T-cell (primary cell): ENCODE results near the gene GATAD2A. TPM values are rescaled to one million over a fixed set of nuclear protein-coding genes. Genes with fewer than 3 reads are reported as not detected.
A peak's percentile ranks its signal among the peaks of the same experiment; 100 is the strongest.

Experiments
- ATAC-seq, 4 experiments: fragments of 200-7000 bp in 3 of 4; fragments of 150-1000 bp in 1 of 4; cut with Tn5 transposase; replicated peaks in 1 of 4; 1 replicate in 3 of 4; 2 replicates in 1 of 4; pipeline ENCODE4 v1.10.0; 2021; ENCODE audit warnings: moderate library complexity in 3 of 4, mild to moderate bottlenecking in 2 of 4, moderate number of reproducible peaks in 1 of 4
- CTCF ChIA-PET, 2 donors: fragments of 300-600 bp; sonication (Branson Sonifier 250); formaldehyde crosslinking; loops; one replicate each; lab custom pipeline; 2022; ENCODE audit warnings: antibody characterized with exemption in 2 of 2; lab: Charles Lee
- POLR2A ChIA-PET, 2 donors: fragments of 300-600 bp; sonication (Branson Sonifier 250); formaldehyde crosslinking; loops; one replicate each; lab custom pipeline; 2022; ENCODE audit warnings: antibody characterized with exemption in 2 of 2; lab: Charles Lee
- DNase-seq, 35 experiments: peaks; one replicate each; pipeline versions ENCODE4 v3.0.0 to v3.0.0-alpha.2; 2013 to 2023
- H3K27ac ChIP-seq: one replicate; pipeline ENCODE4 v1.5.1; 2013; ENCODE audit warnings: low read length
- H3K27me3 ChIP-seq, 2 experiments: replicated peaks in 1 of 2; 1 replicate in 1 of 2; 2 replicates in 1 of 2; pipeline versions ENCODE4 v1.6.1 to v1.7.0; 2013; ENCODE audit warnings: low read length in 1 of 2, mixed read lengths in 1 of 2; ENCODE audit not compliant: control insufficient read depth in 2 of 2, insufficient read depth in 2 of 2; ENCODE audit errors: extremely low read depth in 1 of 2
- H3K36me3 ChIP-seq, 2 donors: 1 replicate in 1 of 2; 2 replicates in 1 of 2; pipeline versions ENCODE4 v1.6.1 to v1.7.0; 2013; ENCODE audit warnings: low read length in 1 of 2; ENCODE audit not compliant: control insufficient read depth in 2 of 2, insufficient read depth in 1 of 2; ENCODE audit errors: extremely low read depth in 1 of 2
- H3K4me1 ChIP-seq, 2 experiments: 1 replicate in 1 of 2; 2 replicates in 1 of 2; pipeline versions ENCODE4 v1.6.1 to v1.7.0; 2013; ENCODE audit warnings: low read length in 2 of 2, mixed read lengths in 1 of 2; ENCODE audit not compliant: insufficient read depth in 2 of 2, control insufficient read depth in 1 of 2; ENCODE audit errors: extremely low read depth in 1 of 2
- H3K4me3 ChIP-seq, 2 donors: 1 replicate in 1 of 2; 2 replicates in 1 of 2; pipeline versions ENCODE4 v1.5.1 to v1.7.0; 2013; ENCODE audit warnings: mild to moderate bottlenecking in 2 of 2, low read length in 1 of 2, moderate library complexity in 1 of 2; ENCODE audit not compliant: control insufficient read depth in 1 of 2; ENCODE audit errors: extremely low read depth in 1 of 2
- H3K9me3 ChIP-seq: 2 replicates; pipeline ENCODE4 v1.7.0; 2013
- H3K27ac Mint-ChIP-seq, 2 donors: one replicate each; pipeline ENCODE4 v1.8.0; 2020 to 2021; ENCODE audit warnings: mild to moderate bottlenecking in 2 of 2, mixed read lengths in 2 of 2
- H3K27me3 Mint-ChIP-seq, 2 donors: one replicate each; pipeline ENCODE4 v1.8.0; 2021 to 2022; ENCODE audit warnings: mixed read lengths in 2 of 2
- H3K36me3 Mint-ChIP-seq: one replicate; pipeline ENCODE4 v1.8.0; 2021; ENCODE audit warnings: mixed read lengths
- H3K4me1 Mint-ChIP-seq, 3 donors: one replicate each; pipeline ENCODE4 v1.8.0; 2020 to 2022; ENCODE audit warnings: mixed read lengths in 3 of 3, mild to moderate bottlenecking in 1 of 3
- H3K4me3 Mint-ChIP-seq, 3 donors: one replicate each; pipeline ENCODE4 v1.8.0; 2020 to 2022; ENCODE audit warnings: mild to moderate bottlenecking in 3 of 3, mixed read lengths in 3 of 3, moderate library complexity in 3 of 3
- H3K9me3 Mint-ChIP-seq, 3 donors: one replicate each; pipeline ENCODE4 v1.8.0; 2020 to 2022; ENCODE audit warnings: mixed read lengths in 3 of 3
- WGBS: methylation state at CpG from one replicate; pipeline ENCODE4 v1.1.5; 2013; ENCODE audit warnings: missing lambda C conversion rate; ENCODE audit not compliant: insufficient coverage; 5-methylcytosine and 5-hydroxymethylcytosine counted together
- total RNA-seq, 35 experiments: library from RNA in 6 of 35; stranded (reverse) in 6 of 35; fragments of 120-200 nt in 1 of 35; gene quantifications; one replicate each; pipeline versions ENCODE4 v1.2.1 to v1.2.4 and lab custom pipeline; 2013 to 2026

Gene GATAD2A
- total RNA-seq, 5 donors from 2014 or later (not counting 1 experiment from before 2014, with no cell fraction given): 114 to 144 (median 133) TPM

- Histone ChIP-seq H3K27ac (peak overlapping the region; percentile 95), H3K4me1 (peaks cover 46 to 72% of the 10 kb centered on the region in 2 experiments), H3K9me3 (peaks cover 7% of the 10 kb centered on the region), H3K36me3 (peaks cover 7 to 41% of the 10 kb centered on the region in 2 donors), H3K27me3 (no peaks in the 10 kb centered on the region), H3K4me3 (no peak overlapping the region)
- POLR2A ChIA-PET: no interaction called here
- H3K27me3 Mint-ChIP-seq: no peaks in the 10 kb centered on the region
- H3K4me3 Mint-ChIP-seq: peak overlapping the region in 2 of 3 donors; percentile 24 to 97
- no peak for DNase-seq
- CTCF ChIA-PET: interaction anchor here in 1 of 2 donors (0.8 kb wide), 1 partner anchor 97 kb away, joined by 3 read pairs; no protein-coding TSS in a partner anchor
- peaks cover 70 to 76% (median 75%) of the 10 kb centered on the region in 3 donors for H3K4me1 Mint-ChIP-seq
- ATAC-seq: no peak
- 87% methylated on average over 16 of the region's 19 CpGs for WGBS
- H3K27ac Mint-ChIP-seq: peak overlapping the region; percentile 84
- peaks cover 5 to 13% (median 13%) of the 10 kb centered on the region in 3 donors for H3K9me3 Mint-ChIP-seq
- H3K36me3 Mint-ChIP-seq: peaks cover 35% of the 10 kb centered on the region
Measured at GRCh38 chr19:19463348-19464117, 58.1 kb downstream of the GATAD2A start.

- Mint-ChIP-seq H3K4me3 (peak overlapping the region in 1 of 3 donors; percentile 32), H3K36me3 (peaks cover 38% of the 10 kb centered on the region), H3K27ac (peak overlapping the region in 1 of 2 donors; percentile 20), H3K27me3 (no peaks in the 10 kb centered on the region), H3K4me1 (peaks cover 61 to 71% (median 68%) of the 10 kb centered on the region in 3 donors), H3K9me3 (peaks cover 8 to 16% (median 16%) of the 10 kb centered on the region in 3 donors)
- H3K4me3 ChIP-seq: no peak overlapping the region
- H3K27ac ChIP-seq: peak overlapping the region; percentile 25
- no peaks in the 10 kb centered on the region for H3K27me3 ChIP-seq
- WGBS: 98% methylated on average over 9 of the region's 13 CpGs
- H3K9me3 ChIP-seq: peaks cover 7% of the 10 kb centered on the region
- ChIA-PET CTCF (no interaction called here), POLR2A (no interaction called here)
- DNase-seq: no peak
- peaks cover 7 to 42% of the 10 kb centered on the region in 2 donors for H3K36me3 ChIP-seq
- H3K4me1 ChIP-seq: peaks cover 37 to 63% of the 10 kb centered on the region in 2 experiments
- ATAC-seq: no peak
Measured at GRCh38 chr19:19464339-19465098, 59.0 kb downstream of the GATAD2A start.

GRCh38 chr19:19465436-19466070 is 60.1 kb downstream of the GATAD2A start:
- H3K4me3 Mint-ChIP-seq: no peak overlapping the region
- no peak overlapping the region for H3K4me3 ChIP-seq
- H3K27ac ChIP-seq: no peak overlapping the region
- H3K36me3 ChIP-seq: peaks cover 7 to 42% of the 10 kb centered on the region in 2 donors
- peaks cover 27 to 53% of the 10 kb centered on the region in 2 experiments for H3K4me1 ChIP-seq
- peak overlapping the region in 1 of 2 donors; percentile 41 for H3K27ac Mint-ChIP-seq
- H3K27me3 Mint-ChIP-seq: no peaks in the 10 kb centered on the region
- H3K4me1 Mint-ChIP-seq: peaks cover 55 to 64% (median 61%) of the 10 kb centered on the region in 3 donors
- H3K9me3 ChIP-seq: peaks cover 7% of the 10 kb centered on the region
- ChIA-PET CTCF (interaction anchor here in 1 of 2 donors (0.5 kb wide), 1 partner anchor 1305 kb away, joined by 5 read pairs; no protein-coding TSS in a partner anchor), POLR2A (no interaction called here)
- 98% methylated on average over 10 of the region's 12 CpGs for WGBS
- DNase-seq (no peak), ATAC-seq (no peak)
- H3K27me3 ChIP-seq: no peaks in the 10 kb centered on the region
- peaks cover 8 to 16% (median 16%) of the 10 kb centered on the region in 3 donors for H3K9me3 Mint-ChIP-seq
- H3K36me3 Mint-ChIP-seq: peaks cover 42% of the 10 kb centered on the region

- no peaks in the 10 kb centered on the region for H3K27me3 Mint-ChIP-seq
- 93% methylated on average over 3 of the region's 6 CpGs for WGBS
- H3K4me3 ChIP-seq: no peak overlapping the region
- ChIA-PET POLR2A (interaction anchor here in 1 of 2 donors (0.6 kb wide), 1 partner anchor 24 kb away, joined by 9 read pairs; no protein-coding TSS in a partner anchor), CTCF (interaction anchor here in 1 of 2 donors (0.5 kb wide), 1 partner anchor 1305 kb away, joined by 5 read pairs; no protein-coding TSS in a partner anchor)
- peaks cover 8 to 16% (median 16%) of the 10 kb centered on the region in 3 donors for H3K9me3 Mint-ChIP-seq
- DNase-seq: no peak
- no peak overlapping the region for H3K27ac ChIP-seq
- peaks cover 44% of the 10 kb centered on the region for H3K36me3 Mint-ChIP-seq
- H3K36me3 ChIP-seq: peaks cover 7 to 42% of the 10 kb centered on the region in 2 donors
- peaks cover 7% of the 10 kb centered on the region for H3K9me3 ChIP-seq
- no peaks in the 10 kb centered on the region for H3K27me3 ChIP-seq
- H3K27ac Mint-ChIP-seq: peak overlapping the region; percentile 6 to 41
- H3K4me3 Mint-ChIP-seq: no peak overlapping the region
- ATAC-seq: no peak
- H3K4me1 Mint-ChIP-seq: peaks cover 55 to 64% (median 61%) of the 10 kb centered on the region in 3 donors
- peaks cover 21 to 51% of the 10 kb centered on the region in 2 experiments for H3K4me1 ChIP-seq
Measured at GRCh38 chr19:19466201-19466600, 60.7 kb downstream of the GATAD2A start.

- Histone ChIP-seq H3K9me3 (peaks cover 7% of the 10 kb centered on the region), H3K27ac (no peak overlapping the region), H3K4me1 (peaks cover 4 to 50% of the 10 kb centered on the region in 2 experiments), H3K4me3 (no peak overlapping the region), H3K27me3 (no peaks in the 10 kb centered on the region), H3K36me3 (peaks cover 7 to 52% of the 10 kb centered on the region in 2 donors)
- H3K4me1 Mint-ChIP-seq: peaks cover 57 to 66% (median 60%) of the 10 kb centered on the region in 3 donors
- no peaks in the 10 kb centered on the region for H3K27me3 Mint-ChIP-seq
- no peak for ATAC-seq
- peaks cover 57% of the 10 kb centered on the region for H3K36me3 Mint-ChIP-seq
- DNase-seq: no peak
- POLR2A ChIA-PET: no interaction called here
- no peak overlapping the region for H3K4me3 Mint-ChIP-seq
- peak overlapping the region in 1 of 2 donors; percentile 66 for H3K27ac Mint-ChIP-seq
- H3K9me3 Mint-ChIP-seq: peaks cover 8 to 16% (median 16%) of the 10 kb centered on the region in 3 donors
- CTCF ChIA-PET: interaction anchor here in 1 of 2 donors (0.6 kb wide), 1 partner anchor 1620 kb away, joined by 3 read pairs; the partner anchor contains the start of gene JAK3
- 100% methylated on average over 1 of the region's 2 CpGs for WGBS
Measured at GRCh38 chr19:19468424-19469050, 63.1 kb downstream of the GATAD2A start.
